NT2/D1 (cell line): ENCODE results near the gene POMT1.

Source experiments
- DNase-seq: peaks from one replicate; pipeline ENCODE4 v3.0.0-alpha.2; 2011; ENCODE audit warnings: low read depth, low spot score
- H3K27me3 ChIP-seq: 2 replicates; pipeline ENCODE4 v1.6.0; 2011; ENCODE audit warnings: mild to moderate bottlenecking; ENCODE audit not compliant: insufficient read length, insufficient read depth
- H3K36me3 ChIP-seq: 2 replicates; pipeline ENCODE4 v1.6.1; 2011; ENCODE audit warnings: mild to moderate bottlenecking, low read length, mixed read lengths; ENCODE audit not compliant: insufficient read depth, insufficient read length
- H3K4me1 ChIP-seq: 2 replicates; pipeline ENCODE4 v1.5.1; 2011; ENCODE audit not compliant: insufficient read depth, insufficient read length
- H3K4me3 ChIP-seq: 2 replicates; pipeline ENCODE4 v1.5.1; 2011; ENCODE audit warnings: low read depth; ENCODE audit not compliant: insufficient read length
- H3K9ac ChIP-seq: 2 replicates; pipeline ENCODE4 v1.6.0; 2011; ENCODE audit warnings: low read depth; ENCODE audit not compliant: insufficient read length
- H3K9me3 ChIP-seq: 2 replicates; pipeline ENCODE4 v1.5.1; 2011; ENCODE audit warnings: mild to moderate bottlenecking, low read length; ENCODE audit not compliant: insufficient read depth
- SUZ12 ChIP-seq: IDR thresholded peaks from 2 replicates; pipeline ENCODE4 v1.6.1; 2011; ENCODE audit not compliant: insufficient read length, insufficient read depth; ENCODE audit errors: extremely low read depth
- YY1 ChIP-seq: IDR thresholded peaks from 2 replicates; pipeline ENCODE4 v1.6.1; 2011; ENCODE audit not compliant: insufficient read length, insufficient read depth
- ZNF274 ChIP-seq: IDR thresholded peaks from 2 replicates; pipeline ENCODE4 v1.6.1; 2011; ENCODE audit warnings: mild to moderate bottlenecking, low read depth, low read length

Gene POMT1

DNA sequence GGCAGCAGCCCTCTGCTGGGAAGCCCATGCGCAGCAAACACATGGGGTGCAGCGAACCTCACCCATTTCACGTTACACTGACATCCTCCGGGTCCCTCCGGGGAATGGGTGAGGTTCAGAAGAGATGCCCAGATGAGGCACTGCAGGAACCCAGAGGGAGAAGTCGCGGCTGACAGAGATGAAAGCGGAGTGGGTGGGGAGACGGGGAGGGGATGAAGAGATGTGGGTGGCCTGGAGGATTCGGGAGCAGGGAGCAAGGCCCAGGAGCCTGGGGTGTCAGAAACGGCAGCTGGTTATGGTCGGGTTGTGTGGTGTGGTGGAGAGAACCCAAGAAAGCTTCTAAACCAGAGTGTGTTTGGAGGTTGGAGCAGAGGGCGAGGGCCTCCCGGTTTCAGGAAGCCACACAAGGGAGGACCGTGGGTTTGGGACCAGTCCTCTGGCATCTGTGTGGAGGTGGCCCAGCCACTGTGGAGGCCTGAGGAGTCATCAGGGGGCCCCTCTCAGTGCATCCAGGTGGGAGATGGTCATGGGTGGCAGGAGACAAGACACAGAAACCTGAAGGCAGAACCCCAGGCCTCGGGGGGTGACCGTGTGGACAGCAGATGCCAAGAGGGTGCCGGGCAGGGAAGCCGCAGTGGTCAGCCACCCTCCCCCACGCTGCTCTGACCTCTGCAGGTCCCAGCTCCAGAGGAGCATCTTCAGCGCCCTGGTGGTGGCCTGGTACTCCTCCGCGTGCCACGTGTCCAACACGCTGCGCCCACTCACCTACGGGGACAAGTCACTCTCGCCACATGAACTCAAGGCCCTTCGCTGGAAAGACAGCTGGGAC, 19.8 kb downstream of the POMT1 start:
- peaks cover 99% of the 10 kb centered on the region for H3K36me3 ChIP-seq
- DNase-seq = no peak
- H3K27me3 ChIP-seq = no peaks in the 10 kb centered on the region
- TF ChIP-seq SUZ12 = no peak
- TF ChIP-seq YY1 = no peak
- no peak for TF ChIP-seq ZNF274
- H3K9ac ChIP-seq = no peak overlapping the region
- H3K4me3 ChIP-seq = peak overlapping the region; percentile 12
- peaks cover 5% of the 10 kb centered on the region for H3K4me1 ChIP-seq
- H3K9me3 ChIP-seq = no peaks in the 10 kb centered on the region

DNA sequence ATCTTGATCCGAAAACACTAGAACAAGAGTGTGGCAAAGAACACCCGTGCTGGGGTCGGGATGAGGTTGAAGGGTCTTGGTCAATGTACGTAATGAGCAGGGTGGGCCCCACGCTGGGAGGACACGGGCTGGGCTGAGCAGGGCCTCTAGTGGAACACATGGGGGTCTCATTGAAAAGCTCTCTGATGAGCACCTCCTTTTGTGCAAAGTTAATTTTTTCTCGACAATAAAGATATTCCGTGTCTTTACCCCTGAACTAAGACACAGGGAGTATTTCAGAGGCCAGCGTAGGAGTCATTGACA, 20.3 kb downstream of the POMT1 start:
- TF ChIP-seq SUZ12 = no peak
- TF ChIP-seq YY1 = no peak
- Histone ChIP-seq H3K4me1 (peaks cover 5% of the 10 kb centered on the region), H3K9me3 (no peaks in the 10 kb centered on the region), H3K4me3 (peak overlapping the region; percentile 12), H3K36me3 (peaks cover 99% of the 10 kb centered on the region), H3K9ac (no peak overlapping the region), H3K27me3 (no peaks in the 10 kb centered on the region)
- DNase-seq = no peak

DNA sequence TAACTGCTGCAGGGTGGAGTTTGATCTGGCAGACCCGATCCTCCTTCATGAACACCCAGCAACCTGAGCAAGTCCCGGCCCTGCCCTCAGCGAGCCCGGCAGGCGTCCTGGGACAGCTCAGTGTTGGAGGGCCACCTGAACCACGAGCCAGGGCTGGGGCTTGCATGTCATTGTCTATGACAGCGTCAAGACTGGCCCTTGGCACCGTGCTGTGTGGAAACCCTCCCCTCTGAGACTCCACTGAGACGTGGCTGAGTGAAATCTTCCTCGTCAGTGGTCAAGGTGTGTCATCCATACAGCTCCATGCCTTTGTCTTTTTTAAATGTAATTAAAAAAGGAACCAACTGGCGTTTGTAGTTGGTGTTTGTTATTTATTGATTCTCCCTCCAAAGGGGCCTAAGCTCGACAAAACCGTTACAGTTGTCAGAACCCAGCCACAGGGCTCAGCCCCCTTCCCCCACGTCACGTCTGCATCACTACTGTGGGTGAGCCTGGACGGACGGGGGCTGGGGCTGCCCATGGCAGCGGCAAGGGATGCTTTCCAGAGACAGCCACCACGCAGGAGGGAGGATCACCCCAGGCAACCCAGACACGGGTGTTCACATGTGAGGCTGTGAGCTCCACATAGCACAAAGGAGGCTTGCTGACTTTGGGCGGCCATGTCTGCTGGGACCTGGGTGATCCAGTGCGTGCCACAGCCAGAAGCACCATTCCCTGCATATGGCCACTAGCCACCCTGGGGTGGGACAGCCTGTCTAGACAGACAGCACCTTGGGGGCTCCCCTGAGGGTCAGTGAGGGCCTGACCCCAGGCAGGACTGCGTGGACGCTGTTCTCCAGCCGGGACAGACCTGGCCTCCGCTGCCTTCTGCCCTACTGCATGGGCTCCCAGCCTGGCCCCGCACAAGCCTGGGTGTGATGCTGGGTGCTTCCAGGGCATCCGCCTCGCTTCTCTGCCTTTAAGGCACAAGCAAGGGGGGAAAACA, 21.0 kb downstream of the POMT1 start:
- Histone ChIP-seq H3K9me3 (no peaks in the 10 kb centered on the region), H3K4me1 (peaks cover 5% of the 10 kb centered on the region), H3K9ac (no peak overlapping the region), H3K4me3 (no peak overlapping the region), H3K36me3 (peaks cover 99% of the 10 kb centered on the region), H3K27me3 (no peaks in the 10 kb centered on the region)
- no peak for TF ChIP-seq YY1
- no peak for TF ChIP-seq ZNF274
- no peak for TF ChIP-seq SUZ12
- no peak for DNase-seq

DNA sequence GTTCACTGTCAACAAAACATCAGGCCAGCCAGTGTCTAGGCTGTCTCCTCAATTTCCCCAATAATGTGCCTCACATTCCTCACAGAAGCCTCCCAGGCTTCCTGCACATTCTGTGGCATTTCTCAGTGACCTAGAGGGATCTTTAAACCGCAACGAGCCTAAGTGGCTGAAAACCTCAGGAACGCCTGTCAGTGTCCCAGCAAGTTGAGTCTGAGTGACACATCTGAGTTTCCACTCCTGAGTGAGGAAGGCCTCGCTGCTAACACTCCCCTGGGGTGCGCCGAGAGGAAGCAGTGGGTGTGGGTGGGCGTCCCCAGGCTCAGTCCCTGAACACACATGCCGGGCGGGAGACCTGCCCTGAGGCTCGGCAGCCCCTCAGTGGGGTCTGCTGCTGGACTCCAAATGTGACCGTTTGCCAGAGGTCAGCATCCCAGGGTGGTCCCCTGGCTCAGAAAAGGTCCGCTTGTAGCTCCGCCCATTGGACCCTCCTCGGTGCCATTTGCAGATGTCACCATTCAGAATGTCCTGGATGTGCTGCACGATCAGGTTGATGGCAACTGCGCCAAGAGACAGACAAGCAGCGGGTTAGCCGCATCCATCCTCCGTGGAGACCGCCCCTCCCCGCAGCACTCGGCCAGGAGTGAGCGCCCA, 22.1 kb downstream of the POMT1 start:
- H3K9ac ChIP-seq = no peak overlapping the region
- peaks cover 99% of the 10 kb centered on the region for H3K36me3 ChIP-seq
- no peak for DNase-seq
- H3K27me3 ChIP-seq = no peaks in the 10 kb centered on the region
- H3K9me3 ChIP-seq = no peaks in the 10 kb centered on the region
- no peak for TF ChIP-seq ZNF274
- no peak for TF ChIP-seq YY1
- no peak for TF ChIP-seq SUZ12
- peaks cover 11% of the 10 kb centered on the region for H3K4me1 ChIP-seq
- H3K4me3 ChIP-seq = no peak overlapping the region

DNA sequence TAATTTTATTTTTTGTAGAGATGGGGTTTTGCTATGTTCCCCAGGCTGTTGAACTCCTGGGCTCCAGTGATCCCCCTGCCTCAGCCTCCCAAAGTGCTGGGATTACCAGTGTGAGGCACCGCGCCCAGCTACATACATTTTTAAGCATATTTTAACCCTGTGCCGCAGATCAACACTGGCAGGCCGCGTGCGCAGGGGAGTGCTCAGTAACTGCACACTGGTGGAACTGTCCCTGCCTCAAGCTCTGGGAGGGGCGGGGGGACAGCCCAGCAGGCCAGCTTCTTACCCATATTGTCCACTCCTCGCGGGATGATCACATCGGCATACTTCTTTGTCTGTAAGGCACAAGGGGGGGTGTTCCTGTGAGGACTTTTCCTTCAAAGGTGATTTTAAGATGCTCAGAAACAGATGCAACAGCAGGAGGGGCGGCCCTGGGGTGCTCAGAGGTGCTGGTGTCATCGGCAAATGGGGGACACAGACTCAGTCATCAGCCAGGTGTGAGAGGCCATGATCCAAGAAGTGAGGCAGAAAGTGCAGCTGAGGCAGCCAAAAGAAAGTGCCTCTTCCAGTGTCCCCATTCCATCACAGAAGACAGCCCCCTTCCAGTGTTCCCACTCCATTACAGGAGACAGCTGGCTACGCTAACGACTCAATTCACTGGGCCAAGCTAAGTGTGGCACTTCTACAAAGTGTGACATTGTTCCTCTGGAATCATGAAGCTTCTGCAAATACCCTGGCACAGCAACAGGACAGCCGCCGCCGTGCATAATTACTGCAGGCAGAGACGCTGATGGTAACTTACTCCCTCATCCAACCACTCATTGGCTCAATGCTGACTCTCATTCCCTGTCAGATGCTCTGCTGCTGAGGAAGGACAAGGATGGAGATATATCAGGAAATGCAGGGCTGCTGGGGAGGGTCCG, 23.2 kb downstream of the POMT1 start:
- Histone ChIP-seq H3K9me3 (no peaks in the 10 kb centered on the region), H3K4me1 (peaks cover 19% of the 10 kb centered on the region), H3K27me3 (no peaks in the 10 kb centered on the region), H3K9ac (no peak overlapping the region), H3K4me3 (no peak overlapping the region), H3K36me3 (peaks cover 96% of the 10 kb centered on the region)
- TF ChIP-seq YY1 = no peak
- no peak for TF ChIP-seq SUZ12
- TF ChIP-seq ZNF274 = no peak
- no peak for DNase-seq

DNA sequence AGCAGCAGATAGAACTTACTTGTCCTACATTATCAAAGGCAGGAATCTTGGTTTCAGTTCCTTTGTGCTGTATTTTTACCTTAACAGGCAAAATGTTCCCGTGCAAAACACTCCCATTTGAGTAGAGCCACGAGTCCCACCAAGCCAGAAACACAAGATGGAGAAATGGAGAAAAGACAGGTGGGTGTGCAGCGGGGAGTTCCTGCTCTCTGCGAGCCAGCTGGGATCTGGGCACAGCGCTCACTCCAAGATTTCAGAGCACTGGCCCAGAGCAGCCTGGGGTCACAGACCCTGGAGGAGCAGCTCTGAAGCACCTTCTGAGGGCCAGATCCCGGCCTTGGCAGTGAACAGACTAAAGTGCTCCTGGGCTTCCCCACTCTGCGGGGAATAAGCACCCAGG, 25.5 kb downstream of the POMT1 start:
- Histone ChIP-seq H3K27me3 (no peaks in the 10 kb centered on the region), H3K36me3 (peaks cover 73% of the 10 kb centered on the region), H3K4me1 (peaks cover 19% of the 10 kb centered on the region), H3K4me3 (no peak overlapping the region), H3K9ac (no peak overlapping the region), H3K9me3 (no peaks in the 10 kb centered on the region)
- TF ChIP-seq YY1 (no peak), ZNF274 (no peak), SUZ12 (no peak)
- DNase-seq = no peak
